Measurements from ENCODE around the gene ALDH1L1.
"Not testable (repeated sequence)": the region's sequence is repeated elsewhere in the genome, so short reads cannot be mapped to it uniquely, and the experiment has no call there.

Gene ALDH1L1

GRCh38 chr3:126102011-126102410 is 78.4 kb downstream of the ALDH1L1 start:
- peak overlapping the region; percentile 48; the same call in 1 of the 2 replicates for H3K27ac ChIP-seq
- no peak for TF ChIP-seq CTCF (conservative IDR thresholded peaks at IDR 0.05)

GRCh38 chr3:126101521-126101982 is 78.8 kb downstream of the ALDH1L1 start:
- no peak overlapping the region for H3K27ac ChIP-seq
- no peak for TF ChIP-seq CTCF (conservative IDR thresholded peaks at IDR 0.05)

GRCh38 chr3:126100634-126101301 is 79.6 kb downstream of the ALDH1L1 start:
- no peak overlapping the region for H3K27ac ChIP-seq
- TF ChIP-seq CTCF (conservative IDR thresholded peaks at IDR 0.05) = no peak

GRCh38 chr3:126100269-126100633 is 80.1 kb downstream of the ALDH1L1 start:
- TF ChIP-seq CTCF (conservative IDR thresholded peaks at IDR 0.05) = no peak
- H3K27ac ChIP-seq = no peak overlapping the region

GRCh38 chr3:126098391-126098858 is 82.0 kb downstream of the ALDH1L1 start:
- TF ChIP-seq CTCF (conservative IDR thresholded peaks at IDR 0.05) = no peak
- no peak overlapping the region for H3K27ac ChIP-seq

GRCh38 chr3:126097801-126098200 is 82.6 kb downstream of the ALDH1L1 start:
- TF ChIP-seq CTCF (conservative IDR thresholded peaks at IDR 0.05) = no peak
- H3K27ac ChIP-seq = no peak overlapping the region

GRCh38 chr3:126096274-126096673 is 84.1 kb downstream of the ALDH1L1 start:
- not testable (repeated sequence) for H3K27ac ChIP-seq

- H3K27ac ChIP-seq = not testable (repeated sequence)
Measured at GRCh38 chr3:126092128-126092527, 88.3 kb downstream of the ALDH1L1 start.
